ENCODE results near the gene EIF3B.

The EIF3B gene

DNA sequence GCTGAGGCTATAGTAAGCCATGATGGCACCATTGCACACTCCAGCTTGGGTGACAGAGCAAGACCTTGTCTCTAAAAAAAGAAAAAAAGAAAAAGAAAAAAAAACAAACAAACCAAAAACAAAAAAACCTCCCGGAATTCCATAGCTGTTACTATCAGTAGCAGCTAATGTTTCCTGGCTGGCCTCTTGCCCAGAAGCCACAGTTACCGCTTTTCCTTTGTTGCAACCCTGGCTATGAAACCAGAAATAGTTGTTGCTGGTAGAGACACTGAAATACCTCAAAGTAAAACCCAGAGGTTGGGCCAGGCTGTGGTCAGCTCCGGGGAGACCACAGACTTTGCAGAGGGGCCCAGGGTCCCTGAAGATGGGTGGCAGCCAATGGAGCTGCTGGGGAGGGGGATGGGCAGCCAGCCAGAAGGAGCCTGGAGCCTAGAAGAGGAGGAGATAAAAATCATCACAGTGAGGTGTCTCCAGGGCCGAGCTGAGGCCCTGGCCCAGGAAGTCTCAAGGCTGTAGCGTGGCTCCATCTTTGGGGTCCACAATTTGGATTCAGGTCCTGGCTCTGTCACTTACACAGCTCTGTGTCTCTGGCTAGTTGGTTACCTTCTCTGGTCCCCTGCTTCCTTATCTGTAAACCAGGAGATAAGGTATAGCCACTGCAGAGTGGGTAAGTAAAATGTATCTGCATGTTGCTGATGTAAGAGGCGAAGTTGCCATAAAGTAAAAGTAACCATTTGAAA lies 45.4 kb downstream of the EIF3B start:
- Histone ChIP-seq H3K79me2 (ENCODE audit: insufficient read depth, low read length) (no peaks in the 10 kb centered on the region), H3F3A (ENCODE audit: insufficient read depth, low read length) (no peaks in the 10 kb centered on the region), H2AFZ (ENCODE audit: low read length) (no peak overlapping the region), H4K20me1 (ENCODE audit: insufficient read depth, low read length) (no peaks in the 10 kb centered on the region), H3K27ac (ENCODE audit: low read depth, low read length, poor library complexity, severe bottlenecking) (no peak overlapping the region), H3K9me2 (ENCODE audit: low read depth, low read length) (no peaks in the 10 kb centered on the region), H3K4me3 (ENCODE audit: low read depth, low read length, poor library complexity, severe bottlenecking) (no peak overlapping the region), H3K9me3 (ENCODE audit: low read length) (no peaks in the 10 kb centered on the region), H3K27me3 (ENCODE audit: insufficient read depth, low read length) (no peaks in the 10 kb centered on the region; the same call in none of the 2 replicates), H3K36me3 (ENCODE audit: insufficient read depth, low read length) (no peaks in the 10 kb centered on the region), H3K4me1 (ENCODE audit: insufficient read depth, low read length, severe bottlenecking) (peaks cover 11% of the 10 kb centered on the region), H3K9ac (ENCODE audit: low read length) (no peak overlapping the region), H3K4me2 (ENCODE audit: low read length) (no peak overlapping the region)
- TF ChIP-seq, protein P1, sequence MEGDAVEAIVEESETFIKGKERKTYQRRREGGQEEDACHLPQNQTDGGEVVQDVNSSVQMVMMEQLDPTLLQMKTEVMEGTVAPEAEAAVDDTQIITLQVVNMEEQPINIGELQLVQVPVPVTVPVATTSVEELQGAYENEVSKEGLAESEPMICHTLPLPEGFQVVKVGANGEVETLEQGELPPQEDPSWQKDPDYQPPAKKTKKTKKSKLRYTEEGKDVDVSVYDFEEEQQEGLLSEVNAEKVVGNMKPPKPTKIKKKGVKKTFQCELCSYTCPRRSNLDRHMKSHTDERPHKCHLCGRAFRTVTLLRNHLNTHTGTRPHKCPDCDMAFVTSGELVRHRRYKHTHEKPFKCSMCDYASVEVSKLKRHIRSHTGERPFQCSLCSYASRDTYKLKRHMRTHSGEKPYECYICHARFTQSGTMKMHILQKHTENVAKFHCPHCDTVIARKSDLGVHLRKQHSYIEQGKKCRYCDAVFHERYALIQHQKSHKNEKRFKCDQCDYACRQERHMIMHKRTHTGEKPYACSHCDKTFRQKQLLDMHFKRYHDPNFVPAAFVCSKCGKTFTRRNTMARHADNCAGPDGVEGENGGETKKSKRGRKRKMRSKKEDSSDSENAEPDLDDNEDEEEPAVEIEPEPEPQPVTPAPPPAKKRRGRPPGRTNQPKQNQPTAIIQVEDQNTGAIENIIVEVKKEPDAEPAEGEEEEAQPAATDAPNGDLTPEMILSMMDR (IDR thresholded peaks at IDR 0.05; ENCODE audit: low read length): no peak
- no peak for TF ChIP-seq EZH2 (IDR thresholded peaks at IDR 0.05; ENCODE audit: borderline replicate concordance, low read length)

DNA sequence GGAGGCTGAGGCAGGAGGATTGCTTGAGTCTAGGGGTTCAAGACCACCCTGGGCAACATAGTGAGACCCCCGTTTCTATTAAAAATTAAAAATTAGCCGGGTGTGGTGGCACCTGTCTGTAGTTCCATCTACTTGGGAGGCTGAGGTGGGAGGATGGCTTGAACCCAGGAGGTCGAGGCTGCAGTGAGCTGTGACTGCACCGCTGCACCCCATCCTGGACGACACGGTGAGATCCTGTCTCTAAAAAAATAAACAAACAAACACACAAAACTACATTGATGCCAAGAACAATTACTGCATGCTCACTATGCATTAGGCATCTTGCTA lies 48.0 kb downstream of the EIF3B start:
- peak overlapping the region; percentile 16; the same call in 1 of the 2 replicates for H3K9ac ChIP-seq (ENCODE audit: low read length)
- TF ChIP-seq EZH2 (IDR thresholded peaks at IDR 0.05; ENCODE audit: borderline replicate concordance, low read length): no peak
- TF ChIP-seq, protein P1 (IDR thresholded peaks at IDR 0.05; ENCODE audit: low read length): no peak
- H3K36me3 ChIP-seq (ENCODE audit: insufficient read depth, low read length): no peaks in the 10 kb centered on the region
- H3K79me2 ChIP-seq (ENCODE audit: insufficient read depth, low read length): no peaks in the 10 kb centered on the region
- no peaks in the 10 kb centered on the region; the same call in 1 of the 2 replicates for H3K27me3 ChIP-seq (ENCODE audit: insufficient read depth, low read length)
- no peaks in the 10 kb centered on the region for H3F3A ChIP-seq (ENCODE audit: insufficient read depth, low read length)
- no peaks in the 10 kb centered on the region for H4K20me1 ChIP-seq (ENCODE audit: insufficient read depth, low read length)
- peak overlapping the region; percentile 56 for H3K4me3 ChIP-seq (ENCODE audit: low read depth, low read length, poor library complexity, severe bottlenecking)
- no peak overlapping the region for H3K27ac ChIP-seq (ENCODE audit: low read depth, low read length, poor library complexity, severe bottlenecking)
- H3K4me1 ChIP-seq (ENCODE audit: insufficient read depth, low read length, severe bottlenecking): peaks cover 11% of the 10 kb centered on the region
- no peak overlapping the region for H2AFZ ChIP-seq (ENCODE audit: low read length)
- peak overlapping the region; percentile 63 for H3K4me2 ChIP-seq (ENCODE audit: low read length)
- no peaks in the 10 kb centered on the region for H3K9me3 ChIP-seq (ENCODE audit: low read length)
- H3K9me2 ChIP-seq (ENCODE audit: low read depth, low read length): no peaks in the 10 kb centered on the region

DNA sequence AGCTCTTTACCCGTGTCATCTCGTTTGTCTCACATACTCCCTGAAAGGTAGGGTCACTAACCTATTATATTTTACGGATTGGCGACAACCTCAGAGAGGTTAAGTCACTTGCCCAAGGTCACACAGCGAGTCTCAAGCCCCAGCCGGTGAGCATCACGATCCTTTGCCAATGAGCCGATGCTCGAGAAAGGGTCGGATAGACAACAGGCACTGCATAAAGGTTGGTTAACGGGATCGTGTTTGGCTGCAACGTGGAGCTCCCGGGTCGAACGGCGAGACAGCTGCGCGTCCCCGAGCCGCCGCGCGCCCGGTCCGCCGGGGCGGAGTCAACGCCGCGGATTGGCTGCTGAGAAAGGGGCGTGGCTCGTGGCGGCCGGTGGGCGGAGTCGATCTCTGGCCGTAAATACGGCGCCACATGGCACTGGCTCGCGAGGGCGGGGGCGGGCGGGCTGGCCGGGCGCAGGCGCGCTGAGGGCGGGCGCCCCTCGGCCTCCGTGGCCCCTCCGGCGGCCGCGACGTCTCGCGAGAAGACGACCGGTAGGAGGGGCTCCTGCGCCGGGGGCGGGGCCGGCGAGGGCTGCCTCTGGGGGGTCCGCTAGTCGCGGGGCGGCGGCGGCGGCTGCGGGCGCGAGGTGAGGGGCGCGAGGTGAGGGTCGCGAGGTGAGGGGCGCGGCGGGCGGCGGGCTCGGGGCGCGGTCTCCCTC lies 48.5 kb downstream of the EIF3B start, which contains the start of gene CHST12:
CHST12 (plus strand) TSS at position 598 of the 704 bp plus-strand sequence. CDS start 29,029 bp downstream, outside the sequence.
- H3F3A ChIP-seq (ENCODE audit: insufficient read depth, low read length): no peaks in the 10 kb centered on the region
- no peak within 1 kb of the TSS for H3K27ac ChIP-seq (ENCODE audit: low read depth, low read length, poor library complexity, severe bottlenecking)
- no peaks in the 10 kb centered on the region for H3K36me3 ChIP-seq (ENCODE audit: insufficient read depth, low read length)
- no peaks in the 10 kb centered on the region for H4K20me1 ChIP-seq (ENCODE audit: insufficient read depth, low read length)
- TF ChIP-seq EZH2 (IDR thresholded peaks at IDR 0.05; ENCODE audit: borderline replicate concordance, low read length): no peak
- TF ChIP-seq, protein P1 (IDR thresholded peaks at IDR 0.05; ENCODE audit: low read length): no peak
- peak within 1 kb of the TSS; percentile 77 for H3K4me2 ChIP-seq (ENCODE audit: low read length)
- H3K79me2 ChIP-seq (ENCODE audit: insufficient read depth, low read length): no peaks in the 10 kb centered on the region
- no peaks in the 10 kb centered on the region; the same call in 1 of the 2 replicates for H3K27me3 ChIP-seq (ENCODE audit: insufficient read depth, low read length)
- peaks cover 11% of the 10 kb centered on the region for H3K4me1 ChIP-seq (ENCODE audit: insufficient read depth, low read length, severe bottlenecking)
- H3K9me2 ChIP-seq (ENCODE audit: low read depth, low read length): no peaks in the 10 kb centered on the region
- H3K4me3 ChIP-seq (ENCODE audit: low read depth, low read length, poor library complexity, severe bottlenecking): peak within 1 kb of the TSS; percentile 67
- no peak within 1 kb of the TSS for H2AFZ ChIP-seq (ENCODE audit: low read length)
- H3K9me3 ChIP-seq (ENCODE audit: low read length): no peaks in the 10 kb centered on the region
- H3K9ac ChIP-seq (ENCODE audit: low read length): peak within 1 kb of the TSS; percentile 74
